Heart right ventricle (tissue), 16 donors: ENCODE measurements around the gene SFMBT2. TPM values are rescaled to one million over a fixed set of nuclear protein-coding genes. Genes with fewer than 3 reads are reported as not detected.
"Not testable (repeated sequence)": the region's sequence is repeated elsewhere in the genome, so short reads cannot be mapped to it uniquely, and the experiment has no call there.

Source experiments
- ATAC-seq, 8 donors: fragments of 200-7000 bp; cut with Tn5 transposase; one replicate each; pipeline ENCODE4 v1.9.1; 2020; ENCODE audit warnings: mild to moderate bottlenecking in 8 of 8, moderate library complexity in 8 of 8, moderate number of reproducible peaks in 1 of 8
- DNase-seq, 2 donors: peaks; one replicate each; pipeline ENCODE4 v3.0.0-alpha.2; 2020
- H3K27ac ChIP-seq, 10 donors: fragments of 200-600 bp; sonication (generic) in 2 of 10; one replicate each; pipeline versions ENCODE4 v1.5.0 to v1.8.0; 2020 to 2022; ENCODE audit warnings: mild to moderate bottlenecking in 3 of 10
- H3K27me3 ChIP-seq, 7 donors: fragments of 200-600 bp; one replicate each; pipeline ENCODE4 v1.8.0; 2021 to 2022; ENCODE audit warnings: mild to moderate bottlenecking in 2 of 7
- H3K36me3 ChIP-seq, 9 donors: fragments of 200-600 bp; sonication (generic) in 1 of 9; one replicate each; pipeline versions ENCODE4 v1.5.0 to v1.8.0; 2020 to 2022; ENCODE audit warnings: mild to moderate bottlenecking in 2 of 9
- H3K4me1 ChIP-seq, 9 donors: fragments of 200-600 bp; sonication (generic) in 1 of 9; one replicate each; pipeline versions ENCODE4 v1.5.0 to v1.8.0; 2020 to 2022; ENCODE audit warnings: mild to moderate bottlenecking in 4 of 9
- H3K4me3 ChIP-seq, 10 donors: fragments of 200-600 bp; sonication (generic) in 2 of 10; one replicate each; pipeline versions ENCODE4 v1.5.0 to v1.8.0; 2020 to 2022; ENCODE audit warnings: mild to moderate bottlenecking in 7 of 10, moderate library complexity in 2 of 10
- H3K9me3 ChIP-seq, 11 donors: fragments of 200-600 bp in 10 of 11; sonication (generic) in 2 of 11; one replicate each; pipeline versions ENCODE4 v1.5.0 to v1.8.0; 2013 to 2022; ENCODE audit warnings: mild to moderate bottlenecking in 2 of 11, control low read depth in 1 of 11, moderate library complexity in 1 of 11
- CTCF ChIP-seq, 9 donors: fragments of 200-600 bp; sonication (generic) in 2 of 9; IDR thresholded peaks; one replicate each; pipeline versions ENCODE4 v1.5.0 to v1.8.0; 2021 to 2022; ENCODE audit warnings: antibody characterized with exemption in 9 of 9, mild to moderate bottlenecking in 5 of 9, moderate library complexity in 1 of 9
- WGBS, 2 donors: extraction: QIAGEN DNeasy Blood & Tissue Kit; methylation state at CpG; one replicate each; pipeline ENCODE4 v1.1.7; 2013; ENCODE audit warnings: inconsistent platforms in 1 of 2; 5-methylcytosine and 5-hydroxymethylcytosine counted together
- intact Hi-C, 10 donors: fragments of 100-400 bp; cut with DNase I; formaldehyde crosslinking; loops; one replicate each; pipeline versions ENCODE4 v1.11.1 to v1.14.2; 2022
- polyA plus RNA-seq, 2 donors: library from polyadenylated mRNA; stranded (reverse); fragments of 200-250 nt; gene quantifications; one replicate each; pipeline ENCODE4 v1.2.3, GENCODE V29; 2013
- total RNA-seq, 10 donors: library from RNA; stranded (reverse); fragmentation: NEBNext Ultra II Directional in 3 of 10; extraction: Animal tissue kit (Norgen Biotek cat#: 25700) in 3 of 10; gene quantifications; one replicate each; pipeline versions ENCODE4 v1.2.1 to v1.2.4, GENCODE V29; 2021 to 2023
- donor health status: Arrhythmogenic right ventricular cardiomyopathy.
- donor health status: ischemic (EF 13 %, LVEDD 7.1; RV severe dilation, severe dysfunction).
- donor health status: healthy with polysubstance abuse.
- donor health status: DM: no; HTN: yes; CAD: no.
- donor health status: DM: no; HTN: no; CAD: no.
- donor health status: ischemic (EF 25% LVEDD 6.9; RV normal size, moderate dysfunction).
- donor health status: ischemic (EF 25% LVEDD 5.7; RV mildly dilated, moderate dysfunction).
- donor health status: healthy.
- donor health status: DM: yes; HTN: yes; CAD: no.
- donor health status: Ischemic cardiomyopathy.
- donor health status: ischemic (EF 35%, LVEDD 5.7; RV mildly dilated, moderate dysfunction).
- donor health status: nonischemic (EF 11% LVEDD 7.7; RV severe dilation, severe dysfunction).
- donor health status: DM: yes; HTN: yes; CAD: no.
- donor health status: PGD.
- donor health status: ischemic (EF 29% LVEDD 5.4; RV normal size, mild dysfunction).
- donor health status: nonischemic (EF 23%, LVEDD 6.1; RV moderate dilation, normal function).

The SFMBT2 gene
- total and polyA plus RNA-seq, 12 donors, result 4.1 to 14.2 (median 10.0) TPM

- H3K27me3 ChIP-seq, result no peaks in the 10 kb centered on the region
- H3K27ac ChIP-seq, result no peak overlapping the region
- H3K36me3 ChIP-seq, result peaks cover 0 to 5% (median 0%) of the 10 kb centered on the region in 9 donors
- DNase-seq, result no peak
- WGBS, 2 donors, result 88 to 89% methylated on average over 2 of the region's 2 CpGs
- H3K4me3 ChIP-seq, result no peak overlapping the region
- H3K9me3 ChIP-seq, result peaks cover 0 to under 1% (median 0%) of the 10 kb centered on the region in 11 donors
- no peak for TF ChIP-seq CTCF (IDR thresholded peaks at IDR 0.05)
- H3K4me1 ChIP-seq, result peaks cover 0 to 31% (median 24%) of the 10 kb centered on the region in 9 donors
- intact Hi-C loops, result loop anchor here in 1 of 10 donors (10.0 kb wide), 1 partner anchor 52 kb away; no protein-coding TSS in a partner anchor
- no peak for ATAC-seq
Observed at GRCh38 chr10:7316839-7317238, 94.0 kb downstream of the SFMBT2 start.

GRCh38 chr10:7315906-7316305, 94.9 kb downstream of the SFMBT2 start:
- intact Hi-C loops, result loop anchor here in 1 of 10 donors (10.0 kb wide), 1 partner anchor 51 kb away; no protein-coding TSS in a partner anchor
- 80 to 85% methylated on average over 2 of the region's 2 CpGs for WGBS, 2 donors
- ATAC-seq, result peak in 1 of 8 donors; percentile 7

GRCh38 chr10:7314170-7314569, 96.7 kb downstream of the SFMBT2 start:
- H3K4me3 ChIP-seq, result no peak overlapping the region
- H3K27me3 ChIP-seq, result no peaks in the 10 kb centered on the region
- DNase-seq (no peak), ATAC-seq (no peak)
- H3K4me1 ChIP-seq, result peaks cover 0 to 28% (median 16%) of the 10 kb centered on the region in 9 donors
- H3K36me3 ChIP-seq, result peaks cover 0 to 11% (median 0%) of the 10 kb centered on the region in 9 donors
- WGBS, 2 donors, result 91 to 96% methylated on average over 4 of the region's 4 CpGs
- no peak overlapping the region for H3K27ac ChIP-seq
- H3K9me3 ChIP-seq, result peaks cover 0 to under 1% (median 0%) of the 10 kb centered on the region in 11 donors
- intact Hi-C loops, result loop anchor here in 2 of 10 donors (5.0 to 10.0 kb wide), 2 partner anchors 49 to 52 kb away; no protein-coding TSS in a partner anchor
- TF ChIP-seq CTCF (IDR thresholded peaks at IDR 0.05), result no peak

More at GRCh38 chr10:7315906-7316305, 94.9 kb downstream of the SFMBT2 start:
- no peak for TF ChIP-seq CTCF (IDR thresholded peaks at IDR 0.05)
- DNase-seq, result no peak
- H3K27ac ChIP-seq, result no peak overlapping the region
- H3K36me3 ChIP-seq, result peaks cover 0 to 5% (median 0%) of the 10 kb centered on the region in 9 donors
- H3K9me3 ChIP-seq, result no peaks in the 10 kb centered on the region
- peaks cover 0 to 34% (median 24%) of the 10 kb centered on the region in 9 donors for H3K4me1 ChIP-seq
- no peak overlapping the region for H3K4me3 ChIP-seq
- no peaks in the 10 kb centered on the region for H3K27me3 ChIP-seq

GRCh38 chr10:7312488-7312857, 98.4 kb downstream of the SFMBT2 start:
- Histone ChIP-seq H3K36me3 (peaks cover 0 to 11% (median 0%) of the 10 kb centered on the region in 9 donors), H3K4me3 (no peak overlapping the region), H3K27me3 (no peaks in the 10 kb centered on the region), H3K27ac (no peak overlapping the region), H3K4me1 (peaks cover 0 to 13% (median 3%) of the 10 kb centered on the region in 9 donors), H3K9me3 (peaks cover 0 to 11% (median 0%) of the 10 kb centered on the region in 11 donors)
- intact Hi-C loops, result loop anchor here in 2 of 10 donors (5.0 to 10.0 kb wide), 2 partner anchors 48 to 50 kb away; no protein-coding TSS in a partner anchor
- TF ChIP-seq CTCF (IDR thresholded peaks at IDR 0.05), result no peak
- DNase-seq (no peak), ATAC-seq (no peak)
- WGBS, 2 donors, result 85 to 94% methylated on average over 7 of the region's 7 CpGs

- not testable (repeated sequence) for H3K4me3 ChIP-seq, DNase-seq, ATAC-seq, H3K27ac ChIP-seq, H3K27me3 ChIP-seq
- intact Hi-C loops, result loop anchor here in 2 of 10 donors (5.0 to 10.0 kb wide), 2 partner anchors 47 to 50 kb away; no protein-coding TSS in a partner anchor
- Histone ChIP-seq H3K36me3 (peaks cover 0 to 11% (median 0%) of the 10 kb centered on the region in 9 donors), H3K9me3 (peaks cover 0 to 16% (median 0%) of the 10 kb centered on the region in 11 donors), H3K4me1 (peaks cover 0 to 13% (median 3%) of the 10 kb centered on the region in 9 donors)
- 92 to 94% methylated on average over 13 of the region's 13 CpGs for WGBS, 2 donors
Observed at GRCh38 chr10:7311850-7312487, 98.9 kb downstream of the SFMBT2 start.
